ENCODE data around the gene PTPN3.

GRCh38 chr9:109416135-109416706 lies 81.9 kb downstream of the PTPN3 start:
- TF ChIP-seq CTCF (IDR thresholded peaks at IDR 0.05) (no peak), POLR2A (IDR thresholded peaks at IDR 0.05) (no peak)
